Measurements from ENCODE around the gene HHATL.

Gene HHATL

GRCh38 chr3:42696356-42697288, 6.0 kb downstream of the HHATL start:
- no peak for DNase-seq

- DNase-seq = no peak
Measured at GRCh38 chr3:42694366-42694765, 8.2 kb downstream of the HHATL start.

- no peak for DNase-seq
Measured at GRCh38 chr3:42693530-42693930, 9.1 kb downstream of the HHATL start.

GRCh38 chr3:42692667-42693529, 9.7 kb downstream of the HHATL start:
- DNase-seq = no peak

GRCh38 chr3:42691816-42692666, 10.6 kb downstream of the HHATL start:
- no peak for DNase-seq

GRCh38 chr3:42690766-42691680, 11.6 kb downstream of the HHATL start:
- no peak for DNase-seq

- no peak for DNase-seq
Measured at GRCh38 chr3:42690191-42690590, 12.4 kb downstream of the HHATL start.

GRCh38 chr3:42689421-42690014, 13.1 kb downstream of the HHATL start:
- DNase-seq = no peak

- no peak for DNase-seq
Measured at GRCh38 chr3:42688487-42689420, 13.8 kb downstream of the HHATL start.

- no peak for DNase-seq
Measured at GRCh38 chr3:42688016-42688415, 14.6 kb downstream of the HHATL start.

GRCh38 chr3:42686832-42687650, 15.6 kb downstream of the HHATL start:
- DNase-seq = no peak

- no peak for DNase-seq
Measured at GRCh38 chr3:42685891-42686820, 16.4 kb downstream of the HHATL start.

- no peak for DNase-seq
Measured at GRCh38 chr3:42685363-42685881, 17.2 kb downstream of the HHATL start, which contains the start of gene KLHL40. Gene KLHL40 (plus strand): TSS chr3:42685537. CDS start chr3:42685619, 82 bp downstream.

GRCh38 chr3:42684632-42685362, 17.8 kb downstream of the HHATL start:
- no peak for DNase-seq

- no peak for DNase-seq
Measured at GRCh38 chr3:42683875-42684598, 18.6 kb downstream of the HHATL start.

Data from NCI-H1436 (cell line).